HG03439 (cell line): ENCODE data around the gene SHISA4.
"Not testable (repeated sequence)": the region's sequence is repeated elsewhere in the genome, so short reads cannot be mapped to it uniquely, and the experiment has no call there.

Source experiments
- ATAC-seq: cut with Tn5 transposase; IDR thresholded peaks from one replicate; pipeline ENCODE4 v1.9.1; 2021; ENCODE audit warnings: mild to moderate bottlenecking, moderate library complexity; ENCODE audit not compliant: unreplicated experiment

The SHISA4 gene, protein sequence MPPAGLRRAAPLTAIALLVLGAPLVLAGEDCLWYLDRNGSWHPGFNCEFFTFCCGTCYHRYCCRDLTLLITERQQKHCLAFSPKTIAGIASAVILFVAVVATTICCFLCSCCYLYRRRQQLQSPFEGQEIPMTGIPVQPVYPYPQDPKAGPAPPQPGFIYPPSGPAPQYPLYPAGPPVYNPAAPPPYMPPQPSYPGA

DNA sequence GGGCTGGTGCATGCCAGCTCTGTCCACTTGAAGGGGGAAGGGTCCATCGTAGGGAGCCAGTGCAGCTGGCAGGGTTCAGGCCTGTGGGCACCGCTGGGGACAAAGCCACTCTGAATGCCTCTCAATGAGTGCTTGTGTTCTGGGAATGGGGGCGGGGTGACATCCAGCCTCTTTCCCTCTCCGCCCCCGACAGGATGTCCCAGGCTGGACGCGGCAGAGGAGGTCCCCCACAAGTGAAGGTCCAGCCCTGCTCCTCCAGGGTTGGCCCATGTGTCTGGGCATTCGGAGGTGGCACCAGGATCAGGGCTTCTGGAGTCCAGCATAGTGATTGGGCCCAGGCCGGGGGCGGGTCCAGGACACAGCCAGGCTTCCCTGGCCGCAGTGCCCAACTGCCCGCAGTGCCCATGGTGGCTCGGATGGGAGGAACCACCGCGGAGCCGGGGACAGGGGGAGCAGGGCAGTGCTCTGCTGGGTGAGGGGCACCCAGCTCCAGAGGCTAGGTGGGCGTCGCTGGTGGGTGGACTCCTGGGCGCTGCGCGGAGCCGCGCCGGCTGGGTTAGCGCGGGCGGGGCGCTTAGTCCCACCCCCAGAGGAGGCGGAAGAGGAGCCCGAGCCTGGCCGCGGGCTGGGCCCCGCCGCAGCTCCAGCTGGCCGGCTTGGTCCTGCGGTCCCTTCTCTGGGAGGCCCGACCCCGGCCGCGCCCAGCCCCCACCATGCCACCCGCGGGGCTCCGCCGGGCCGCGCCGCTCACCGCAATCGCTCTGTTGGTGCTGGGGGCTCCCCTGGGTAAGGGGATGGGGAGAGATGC, at the start of gene SHISA4:
Gene SHISA4, plus strand, starts transcription at position 617 of the 808 bp plus-strand sequence. Its CDS starts 97 bp downstream, at position 714.
- ATAC-seq, result no peak

GRCh38 chr1:201839089-201839488, 49.6 kb upstream of the SHISA4 start:
- not testable (repeated sequence) for ATAC-seq

DNA sequence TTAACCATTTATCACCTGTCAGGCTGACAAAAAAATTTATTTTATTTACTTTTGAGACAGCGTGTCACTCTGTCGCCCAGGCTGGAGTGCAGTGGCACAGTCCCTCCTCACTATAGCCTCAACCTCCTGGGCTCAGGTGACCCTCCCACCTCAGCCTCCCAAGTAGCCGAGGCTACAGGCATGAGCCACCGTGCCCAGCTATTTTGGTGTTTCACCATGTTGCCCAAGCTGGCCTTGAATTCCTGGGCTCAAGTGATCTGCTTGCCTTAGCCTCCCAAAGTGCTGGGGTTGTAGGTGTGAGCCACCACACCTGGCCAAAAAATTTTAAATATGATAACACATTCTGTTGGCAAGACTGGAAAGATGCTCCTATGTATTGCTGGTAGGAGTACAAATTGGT, 48.6 kb upstream of the SHISA4 start:
- no peak for ATAC-seq

GRCh38 chr1:201840490-201840889, 48.2 kb upstream of the SHISA4 start:
- no peak for ATAC-seq

- ATAC-seq, result no peak
Observed at GRCh38 chr1:201841265-201841912, 47.3 kb upstream of the SHISA4 start.

DNA sequence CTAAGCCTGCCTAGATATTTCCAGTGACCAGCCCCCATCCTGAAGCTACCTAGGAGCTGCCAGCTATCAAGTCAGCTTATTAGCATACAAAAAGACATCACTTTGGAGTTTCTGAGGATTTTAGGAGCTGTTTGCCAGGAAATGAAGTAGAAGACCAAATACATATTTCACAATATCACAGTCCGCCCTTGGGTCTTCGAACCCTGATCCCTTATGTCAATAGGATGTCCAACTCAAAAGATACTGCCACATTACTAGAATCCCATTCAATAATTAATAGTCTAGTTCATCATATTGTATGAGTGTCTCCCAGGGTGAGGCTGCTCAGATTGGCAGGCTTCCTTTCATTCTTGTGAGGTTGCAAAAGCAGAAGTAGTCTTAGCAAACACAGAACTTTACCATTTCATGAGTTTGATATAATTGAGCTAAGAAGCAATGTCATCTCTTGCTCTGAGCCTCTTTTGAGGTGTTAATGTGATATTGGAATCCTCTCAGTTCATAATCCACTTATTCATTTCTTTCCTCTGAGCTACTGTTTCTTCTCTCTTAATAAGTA, 46.1 kb upstream of the SHISA4 start:
- ATAC-seq, result no peak

DNA sequence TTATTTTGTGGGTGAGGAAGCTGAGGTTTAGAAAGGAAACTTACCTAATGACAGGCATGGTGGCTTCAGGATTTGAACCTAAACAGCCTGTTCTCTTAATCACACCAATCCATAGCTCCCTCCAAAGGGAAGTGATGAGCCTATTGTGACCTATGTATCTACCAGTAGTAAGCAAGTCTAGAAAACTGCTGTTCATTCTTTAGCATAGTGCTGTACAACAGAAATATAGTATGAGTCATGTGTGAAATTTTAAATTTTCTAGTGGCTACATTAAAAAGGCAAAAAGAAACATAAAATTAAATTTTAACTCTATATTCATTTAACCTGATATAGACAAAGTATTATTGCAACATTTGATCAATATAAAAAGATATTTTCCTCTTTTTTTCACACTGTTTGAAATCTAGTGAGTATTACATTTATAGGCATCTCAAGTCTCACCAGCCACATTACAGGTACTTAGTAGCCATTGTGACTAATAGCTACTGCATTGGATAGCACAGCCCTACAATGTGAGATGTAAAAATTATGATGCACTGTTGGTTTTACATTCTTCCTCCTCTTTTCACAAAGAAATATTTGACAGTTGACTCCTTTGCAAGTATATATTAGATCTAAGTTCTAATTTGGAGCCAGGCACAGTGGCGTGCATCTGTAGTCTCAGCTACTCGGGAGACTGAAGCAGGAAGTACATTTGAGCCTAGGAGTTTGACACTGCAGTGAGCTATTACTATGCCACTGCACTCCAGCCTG, 43.2 kb upstream of the SHISA4 start:
- no peak for ATAC-seq

GRCh38 chr1:201847150-201847549, 41.5 kb upstream of the SHISA4 start:
- ATAC-seq, result no peak

GRCh38 chr1:201848230-201848629, 40.5 kb upstream of the SHISA4 start:
- ATAC-seq, result no peak

- no peak for ATAC-seq
Observed at GRCh38 chr1:201849372-201850052, 39.2 kb upstream of the SHISA4 start.

GRCh38 chr1:201850053-201850397, 38.7 kb upstream of the SHISA4 start:
- ATAC-seq, result no peak

GRCh38 chr1:201851949-201852348, 36.7 kb upstream of the SHISA4 start:
- ATAC-seq, result no peak

GRCh38 chr1:201856722-201857121, 32.0 kb upstream of the SHISA4 start:
- ATAC-seq, result not testable (repeated sequence)

DNA sequence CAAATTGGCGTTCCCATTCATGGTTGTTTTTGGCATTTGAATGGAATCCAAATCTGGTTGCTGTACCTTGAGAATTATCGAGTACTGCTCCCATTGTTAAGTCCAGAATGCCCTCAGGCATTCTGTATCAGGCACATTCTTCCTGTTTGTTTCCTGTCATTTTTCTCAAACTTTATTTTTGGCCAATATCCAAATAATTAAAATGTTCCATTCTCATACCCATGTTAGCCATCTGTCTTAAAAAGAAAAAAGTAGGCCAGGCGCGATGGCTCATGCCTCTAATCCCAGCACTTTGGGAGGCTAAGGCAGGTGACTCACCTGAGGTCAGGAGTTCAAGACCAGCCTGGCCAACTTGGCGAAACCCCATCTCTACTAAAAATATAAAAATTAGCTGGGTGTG, 29.3 kb upstream of the SHISA4 start:
- ATAC-seq, result no peak

- no peak for ATAC-seq
Observed at GRCh38 chr1:201861448-201861847, 27.2 kb upstream of the SHISA4 start.

DNA sequence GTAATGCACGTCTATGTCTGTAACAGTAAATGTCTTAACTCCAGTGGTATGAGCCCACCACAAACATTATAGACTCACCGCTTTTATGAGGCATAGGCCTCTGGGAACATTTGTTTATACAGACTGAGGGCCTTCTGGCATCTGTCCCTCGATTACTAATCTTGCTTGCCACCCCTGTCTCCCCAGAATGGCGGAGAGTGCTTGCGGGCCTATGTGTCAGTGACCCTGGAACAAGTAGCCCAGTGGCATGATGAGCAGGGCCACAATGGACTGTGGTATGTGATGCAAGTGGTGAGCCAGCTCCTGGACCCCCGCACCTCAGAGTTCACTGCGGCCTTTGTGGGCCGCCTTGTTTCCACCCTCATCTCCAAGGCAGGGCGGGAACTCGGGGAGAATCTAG, 18.3 kb upstream of the SHISA4 start:
- ATAC-seq, result no peak

- no peak for ATAC-seq
Observed at GRCh38 chr1:201874672-201875071, 14.0 kb upstream of the SHISA4 start.

- ATAC-seq, result no peak
Observed at GRCh38 chr1:201876148-201876818, 12.4 kb upstream of the SHISA4 start.

DNA sequence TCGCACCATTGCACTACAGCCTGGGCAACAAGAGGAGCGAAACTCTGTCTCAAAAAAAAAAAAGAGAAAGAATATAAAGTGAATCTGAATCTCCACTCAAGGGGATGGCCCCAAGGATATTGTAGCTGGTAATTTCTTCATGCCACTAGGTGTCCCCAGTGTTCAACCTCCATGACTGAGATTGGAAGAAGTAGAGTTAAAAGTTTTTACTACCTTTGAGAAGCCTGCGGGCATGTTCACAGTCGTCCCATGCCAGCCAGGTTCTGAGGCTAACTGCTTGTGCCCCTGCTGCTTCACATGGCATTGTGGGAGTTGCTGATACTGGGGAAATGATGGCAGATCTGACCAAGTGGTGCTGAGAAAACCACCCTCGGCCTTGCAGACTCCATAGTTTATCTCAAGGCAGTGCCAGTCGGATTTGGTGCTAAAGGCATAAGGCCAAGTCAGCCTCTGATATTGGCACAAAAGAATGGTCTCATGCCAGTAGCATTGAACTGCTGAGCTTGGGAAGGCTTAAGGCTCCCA, 10.8 kb upstream of the SHISA4 start:
- no peak for ATAC-seq
